Measurements from ENCODE around the gene HLA-DMA. TPM values are rescaled to one million over a fixed set of nuclear protein-coding genes. Genes with fewer than 3 reads are reported as not detected.

Gene HLA-DMA
- total RNA-seq, 2 experiments from 2014 or later: 9.9 to 11.7 TPM

DNA sequence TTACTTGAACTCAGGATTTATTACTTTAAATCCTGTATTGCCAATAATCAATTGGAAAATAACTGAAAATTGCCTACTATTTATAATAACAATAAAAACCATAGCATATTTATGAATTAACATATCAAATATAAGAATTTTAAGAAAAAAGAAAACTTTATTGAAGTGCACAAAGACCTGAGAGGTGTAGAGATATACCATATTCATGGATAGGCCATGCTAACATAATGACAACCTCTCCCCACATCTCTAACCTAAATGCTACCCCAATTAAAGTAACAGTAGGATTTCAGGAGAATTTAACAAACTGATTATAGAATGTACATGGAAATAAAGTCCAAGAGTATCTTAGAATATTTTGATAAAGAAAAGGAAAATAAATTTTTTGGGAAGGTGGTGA is 6.9 kb downstream of the HLA-DMA start:
- CTCF ChIA-PET: no interaction called here
- POLR2A ChIA-PET: no interaction called here

DNA sequence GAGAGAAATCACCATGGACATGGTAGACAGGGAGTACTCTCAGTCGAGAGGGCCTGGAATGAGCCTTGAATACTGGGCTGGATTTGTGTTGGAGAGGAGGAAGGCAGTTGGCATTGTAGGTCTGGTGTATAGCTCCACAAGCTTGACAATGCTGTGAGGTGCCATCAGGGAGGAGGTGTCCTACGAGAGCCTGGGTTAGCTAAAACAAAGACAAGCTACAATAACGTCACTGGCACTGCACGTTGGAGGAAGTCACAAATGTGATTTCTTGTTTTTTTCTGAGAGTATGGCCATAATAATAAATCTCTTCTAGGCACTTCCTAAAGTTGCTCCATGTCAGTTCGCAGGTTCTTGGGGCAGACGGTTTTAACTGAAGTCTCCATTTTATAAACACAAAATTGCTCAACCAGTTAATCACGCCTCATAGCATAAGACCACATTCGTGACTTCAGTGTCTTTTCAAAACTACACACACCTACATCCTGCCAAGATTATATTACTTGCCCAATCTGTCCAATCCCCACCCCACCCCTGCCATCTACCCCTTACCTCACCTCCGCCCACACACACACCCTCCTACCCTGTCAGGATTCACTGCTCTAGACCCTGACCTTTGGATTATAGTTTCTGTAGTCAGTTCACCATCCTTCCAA is 7.7 kb downstream of the HLA-DMA start:
- ChIA-PET POLR2A (no interaction called here), CTCF (interaction anchor here (0.9 to 3.6 kb wide), 2 partner anchors 12 to 39 kb away, joined by 3 to 16 read pairs; no protein-coding TSS in a partner anchor)

DNA sequence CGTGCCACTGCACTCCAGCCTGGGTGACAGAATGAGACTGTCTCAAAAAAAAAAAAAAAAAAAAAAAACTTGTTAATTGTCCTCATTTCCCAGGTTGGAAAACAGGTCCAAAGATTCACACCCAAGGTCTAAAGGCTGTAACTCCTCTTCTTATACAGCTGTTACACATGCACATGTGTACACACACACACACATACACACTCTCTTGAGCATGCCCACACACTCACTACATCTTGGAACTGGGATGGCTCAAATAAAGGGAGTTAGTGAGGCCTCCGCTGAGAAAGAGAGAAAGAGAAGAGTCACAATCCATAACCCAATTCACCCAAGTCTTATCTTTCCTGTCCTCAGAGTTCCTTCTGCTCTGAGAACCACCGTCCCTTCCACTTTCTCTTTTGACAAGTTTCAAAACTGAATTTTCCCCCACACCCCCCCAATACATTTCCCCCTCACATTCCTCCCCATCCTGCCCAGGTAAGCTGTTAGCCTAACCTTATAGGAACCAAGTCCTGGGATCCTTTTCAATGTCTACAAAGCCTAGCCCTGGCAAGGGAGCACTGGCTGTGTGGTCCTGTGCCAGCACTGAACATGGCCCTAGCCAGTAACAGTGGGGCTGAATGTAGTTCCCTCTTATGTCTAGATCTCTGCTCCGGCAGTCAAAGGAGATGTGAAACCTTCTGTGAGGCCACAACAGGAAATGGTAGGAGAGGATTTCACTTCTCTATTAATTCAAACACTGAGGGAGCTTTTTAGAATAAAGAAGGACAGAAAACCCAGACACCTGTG is 8.8 kb downstream of the HLA-DMA start:
- ChIA-PET CTCF (interaction anchor here (0.7 to 3.6 kb wide), 7 partner anchors 9 to 303 kb away, joined by 3 to 16 read pairs (median 10); partner anchors contain the start of gene HLA-DMA), POLR2A (interaction anchor here (0.8 kb wide), 1 partner anchor 28 kb away, joined by 4 read pairs; no protein-coding TSS in a partner anchor)

DNA sequence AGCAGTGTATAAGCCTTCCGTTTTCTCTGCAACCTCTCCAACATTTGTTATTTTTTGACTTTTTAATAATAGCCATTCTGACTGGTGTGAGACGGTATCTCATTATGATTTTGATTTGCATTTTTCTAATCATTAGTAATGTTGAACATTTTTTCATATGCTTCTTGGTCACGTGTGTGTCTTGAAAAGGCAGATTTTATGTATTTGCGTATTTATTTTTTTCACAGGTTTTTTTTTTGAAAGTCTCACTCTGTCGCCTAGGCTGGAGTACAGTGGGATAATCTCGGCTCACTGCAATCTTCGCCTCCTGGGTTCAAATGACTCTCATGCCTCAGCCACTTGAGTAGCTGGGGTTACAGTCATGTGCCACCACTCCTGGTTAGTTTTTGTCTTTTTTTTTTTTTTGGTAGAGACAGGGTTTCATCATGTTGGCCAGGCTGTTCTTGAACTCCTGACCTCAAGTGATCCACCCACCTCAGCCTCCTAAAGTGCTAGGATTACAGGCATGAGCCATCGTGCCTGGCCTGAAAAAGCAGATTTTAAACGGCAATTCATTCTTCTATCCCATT is 10.3 kb downstream of the HLA-DMA start:
- ChIA-PET CTCF (interaction anchor here (0.8 to 3.6 kb wide), 8 partner anchors 9 to 58 kb away, joined by 3 to 16 read pairs (median 8); partner anchors contain the start of gene HLA-DMA), POLR2A (interaction anchor here (0.6 to 2.9 kb wide), 4 partner anchors 29 to 266 kb away, joined by 3 to 22 read pairs (median 4); partner anchors contain the start of gene RING1)

DNA sequence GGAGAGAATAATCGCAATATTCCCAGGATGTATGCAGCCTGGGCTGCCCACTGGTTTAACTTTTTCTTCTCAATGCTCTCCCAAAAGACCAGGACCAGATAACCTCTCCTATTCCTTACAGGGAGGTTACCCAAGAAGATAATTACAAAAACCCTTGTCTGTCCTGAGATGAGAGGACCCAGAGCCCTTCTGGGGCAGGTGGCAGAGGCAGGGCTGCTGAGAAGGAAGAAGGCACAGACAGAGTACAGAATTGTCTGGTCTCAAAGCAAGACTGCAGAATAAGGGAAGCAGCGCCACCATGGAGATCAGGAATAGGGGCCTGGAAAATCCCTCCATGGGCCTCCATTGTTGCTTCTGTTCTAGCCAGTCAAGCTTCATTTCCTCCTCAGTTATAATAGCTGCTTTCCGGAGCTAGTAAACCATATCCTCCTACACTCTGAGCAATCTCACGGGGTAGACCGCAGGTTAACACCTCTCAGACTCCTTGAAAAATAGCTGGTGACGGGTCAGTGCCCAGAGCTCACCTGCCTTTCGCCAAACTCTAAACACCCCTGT is 11.6 kb downstream of the HLA-DMA start:
- ChIA-PET CTCF (interaction anchor here (1.1 to 3.0 kb wide), 6 partner anchors 11 to 47 kb away, joined by 4 to 19 read pairs (median 9); partner anchors contain the start of gene HLA-DMA), POLR2A (interaction anchor here (0.6 to 2.9 kb wide), 5 partner anchors 26 to 47 kb away, joined by 3 to 22 read pairs (median 4); no protein-coding TSS in a partner anchor)

DNA sequence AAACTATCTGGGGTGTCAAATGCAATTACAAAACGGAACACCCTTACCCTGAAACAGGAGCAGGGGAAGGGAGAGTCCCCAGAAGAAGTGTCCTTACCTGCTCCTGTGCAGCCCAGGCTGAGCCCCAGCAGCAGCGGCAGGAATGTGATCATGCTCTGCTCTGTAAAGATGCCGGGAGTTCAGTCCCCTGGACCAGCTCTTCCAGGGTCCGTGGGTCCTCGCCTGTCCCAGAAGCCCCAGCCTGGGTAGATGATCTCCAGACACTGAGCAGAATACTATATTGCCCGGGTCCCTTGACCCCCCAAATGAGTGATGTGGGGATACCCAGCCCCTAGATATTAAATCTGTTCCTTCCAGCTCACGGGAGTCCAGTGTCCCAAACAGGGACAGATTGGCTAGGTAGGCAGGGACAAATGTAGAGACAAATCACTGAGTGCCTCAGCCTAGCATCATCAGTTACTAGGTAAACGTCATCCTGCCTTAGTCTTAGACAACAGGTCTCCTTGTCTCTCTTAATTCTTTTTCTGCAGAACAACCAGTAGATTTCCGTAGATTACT is 12.2 kb downstream of the HLA-DMA start, which contains the start of gene HLA-DMB:
Gene HLA-DMB (minus strand): TSS at position 373 of the 558 bp plus-strand sequence. CDS start 221 bp downstream, at position 152.
- ChIA-PET POLR2A (interaction anchor here (2.9 kb wide), 1 partner anchor 32 kb away, joined by 22 read pairs; no protein-coding TSS in a partner anchor), CTCF (interaction anchor here (1.6 to 3.0 kb wide), 5 partner anchors 12 to 44 kb away, joined by 4 to 19 read pairs (median 12); partner anchors contain the start of gene HLA-DMA)

DNA sequence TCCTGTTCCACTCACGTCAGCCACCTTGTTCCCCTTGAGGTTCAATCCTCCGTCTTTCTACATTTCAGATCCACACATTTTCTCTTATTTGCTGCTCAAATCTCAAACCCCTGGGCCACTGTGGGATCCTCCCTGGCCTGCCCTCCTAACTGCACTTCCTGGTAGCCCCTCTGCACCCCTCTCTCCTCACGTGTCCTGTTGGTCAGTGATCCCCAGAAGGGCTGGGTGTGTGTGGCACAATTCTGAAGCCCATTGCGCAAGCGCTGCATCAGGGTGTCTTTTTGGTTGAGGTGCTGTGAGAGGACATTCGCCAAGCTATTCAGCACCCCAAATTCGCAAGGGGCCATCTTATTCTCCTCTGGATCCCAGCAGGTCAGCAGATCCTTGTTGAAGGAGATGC is 14.4 kb downstream of the HLA-DMA start:
- CTCF ChIA-PET: interaction anchor here (0.6 to 2.6 kb wide), 4 partner anchors 34 to 513 kb away, joined by 3 to 14 read pairs (median 3); no protein-coding TSS in a partner anchor
- POLR2A ChIA-PET: interaction anchor here (0.7 kb wide), 1 partner anchor 33 kb away, joined by 3 read pairs; no protein-coding TSS in a partner anchor

DNA sequence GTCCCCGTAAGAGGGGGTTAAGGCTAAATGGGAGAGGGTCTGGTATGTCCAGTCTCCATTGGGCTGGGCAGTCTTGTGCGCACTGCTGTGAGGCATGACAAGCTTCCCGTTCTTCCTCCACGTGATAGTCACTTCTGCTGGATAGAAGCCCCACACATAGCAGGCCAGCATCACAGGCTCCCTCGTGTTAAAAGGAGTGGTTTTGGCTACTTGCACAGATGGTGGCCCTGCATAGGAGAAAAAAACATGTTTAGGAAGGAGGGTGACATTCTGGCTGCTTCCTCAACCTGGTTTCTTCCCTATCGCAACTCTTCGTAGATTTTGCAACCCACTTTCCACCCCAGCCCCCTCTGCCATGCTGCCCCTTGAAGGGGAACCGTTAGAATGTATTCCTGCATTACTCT is 15.7 kb downstream of the HLA-DMA start:
- CTCF ChIA-PET: interaction anchor here (0.9 to 1.7 kb wide), 2 partner anchors 16 to 35 kb away, joined by 3 read pairs; partner anchors contain the start of gene HLA-DMA
- POLR2A ChIA-PET: no interaction called here

DNA sequence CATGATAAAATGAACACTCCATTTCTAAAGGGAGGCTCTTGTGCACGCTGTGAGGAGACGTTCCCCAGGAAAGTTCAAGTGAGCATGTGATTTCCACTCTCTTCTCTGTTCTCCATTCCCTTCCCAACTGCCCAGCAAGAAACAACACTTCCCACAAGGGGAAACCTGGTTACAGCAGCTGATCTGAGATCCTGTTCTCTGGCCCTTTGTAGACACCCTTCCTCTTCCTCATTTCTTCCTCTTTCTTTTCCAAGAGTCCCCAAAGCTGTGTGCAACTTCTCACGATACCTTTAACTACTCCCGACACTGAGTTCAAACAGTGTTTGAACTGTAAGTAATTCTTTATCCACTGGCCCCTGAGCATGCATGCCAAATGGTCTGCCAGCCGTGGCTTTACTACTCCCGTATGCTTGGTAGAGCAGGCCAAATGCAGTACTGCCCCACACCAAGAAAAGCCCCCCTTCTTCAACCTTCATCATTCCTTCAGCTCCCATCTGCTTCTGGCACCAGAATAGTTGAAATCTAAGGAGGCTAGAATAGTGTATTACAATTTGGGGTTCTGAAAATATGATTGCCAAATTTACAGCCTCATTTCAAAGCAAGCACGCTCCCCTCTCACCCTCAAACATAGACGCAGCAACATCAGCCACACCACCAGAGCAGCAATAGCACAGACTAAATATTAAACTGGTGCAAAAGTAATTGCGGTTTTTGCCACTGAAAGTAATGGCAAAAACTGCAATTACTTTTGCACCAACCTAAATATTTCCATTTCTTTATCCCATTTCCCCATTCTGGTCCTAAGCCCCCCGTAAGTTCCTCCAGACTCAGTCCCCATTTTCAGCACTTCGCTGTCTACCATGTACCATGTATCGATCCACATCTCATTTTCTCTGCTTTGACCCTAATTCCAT is 16.4 kb downstream of the HLA-DMA start:
- ChIA-PET POLR2A (no interaction called here), CTCF (interaction anchor here (1.4 to 6.6 kb wide), 2 partner anchors 46 to 50 kb away, joined by 5 to 90 read pairs; no protein-coding TSS in a partner anchor)

DNA sequence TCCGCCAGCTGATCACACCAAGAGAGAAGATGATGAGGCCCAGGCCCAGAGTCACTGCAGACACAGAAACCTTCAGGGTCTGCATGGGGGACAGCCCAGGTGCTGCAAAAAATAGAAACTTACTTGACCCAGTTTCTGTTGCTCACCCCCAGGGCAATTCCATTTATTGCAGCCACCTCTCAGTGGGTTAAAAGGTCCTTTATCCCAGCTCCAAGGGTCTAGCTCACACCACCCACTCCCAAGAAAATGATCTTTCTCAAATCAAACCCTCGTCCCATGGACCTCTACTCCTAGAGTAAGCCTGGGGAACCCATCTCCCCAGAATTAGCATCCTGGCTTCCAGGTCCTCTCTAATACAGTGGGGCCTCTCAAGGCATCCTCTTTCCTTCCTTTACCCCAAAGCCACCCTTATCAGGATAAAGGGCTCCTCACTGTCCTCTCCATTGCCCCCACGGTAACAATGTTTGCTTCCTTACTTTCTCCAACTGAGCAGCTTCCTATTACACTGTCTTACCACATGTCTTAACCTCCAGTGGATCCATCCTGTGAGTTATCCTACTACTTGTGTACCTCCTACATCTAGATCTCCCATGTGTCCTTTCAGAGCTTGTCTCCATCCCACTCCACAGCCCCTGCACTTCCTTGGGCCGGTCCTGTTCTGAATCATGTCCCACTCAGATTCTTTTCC is 17.2 kb downstream of the HLA-DMA start:
- POLR2A ChIA-PET: no interaction called here
- CTCF ChIA-PET: interaction anchor here (1.4 to 6.6 kb wide), 2 partner anchors 47 to 50 kb away, joined by 5 to 90 read pairs; no protein-coding TSS in a partner anchor

DNA sequence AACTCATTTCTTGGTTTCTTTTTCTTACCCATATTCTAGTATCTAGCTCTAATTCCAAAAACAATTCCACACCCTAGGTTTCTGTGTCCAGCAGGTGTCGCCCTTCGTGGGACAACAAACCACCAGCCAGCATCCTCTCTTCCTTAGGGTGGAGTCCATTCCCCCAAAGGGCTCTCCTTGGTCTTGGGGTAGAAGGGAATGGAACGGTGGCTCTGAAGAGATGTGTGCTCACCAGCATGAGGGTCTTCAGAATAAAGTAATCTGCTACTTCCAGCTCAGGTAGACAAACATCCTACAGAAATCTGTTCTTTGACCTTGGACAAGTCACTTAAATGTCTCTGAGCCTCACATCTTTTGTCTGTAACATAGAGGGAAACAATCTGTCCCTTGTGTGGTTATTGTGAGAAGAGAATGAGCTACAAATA is 19.2 kb downstream of the HLA-DMA start:
- CTCF ChIA-PET: interaction anchor here (0.6 to 6.6 kb wide), 20 partner anchors 8 to 55 kb away, joined by 3 to 90 read pairs (median 6); partner anchors contain the start of genes BRD2 and HLA-DMA
- POLR2A ChIA-PET: interaction anchor here (1.4 to 1.6 kb wide), 2 partner anchors 38 to 51 kb away, joined by 6 to 7 read pairs; no protein-coding TSS in a partner anchor

DNA sequence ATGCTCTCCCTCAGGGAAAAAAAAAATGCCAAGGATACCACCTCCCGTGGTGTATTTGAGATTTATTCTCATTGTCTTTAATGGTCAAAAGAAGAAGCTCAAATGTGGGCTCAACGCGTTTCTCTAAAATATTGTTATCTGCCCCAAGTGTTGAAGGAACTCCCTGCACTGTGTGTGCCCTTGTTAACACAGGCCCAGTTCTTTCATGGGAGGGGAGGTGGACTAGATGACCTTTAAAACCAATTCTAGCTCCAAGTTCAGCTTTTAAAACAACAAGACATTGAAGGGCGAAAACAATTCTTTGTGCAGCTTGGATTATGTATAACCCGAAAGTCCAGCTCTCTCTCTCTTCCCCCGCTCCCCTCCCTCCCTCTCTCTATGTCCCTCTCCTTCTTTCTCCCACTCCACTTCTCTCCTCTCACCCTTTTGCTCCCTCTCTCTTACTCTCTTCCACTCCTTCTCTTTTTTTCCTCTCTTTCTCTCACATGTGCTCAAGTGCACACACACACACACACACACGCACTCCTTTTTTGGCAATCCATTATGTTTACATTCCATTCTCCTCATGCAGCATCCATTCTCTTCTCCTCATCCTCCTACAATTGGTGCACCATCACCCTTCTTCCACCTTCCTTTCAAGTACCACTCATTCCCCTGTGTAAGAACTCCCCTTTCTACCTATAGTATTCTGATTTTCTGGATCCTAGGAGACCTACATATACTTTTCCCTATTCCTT is 20.6 kb downstream of the HLA-DMA start:
- ChIA-PET CTCF (interaction anchor here (1.2 to 6.6 kb wide), 9 partner anchors 10 to 164 kb away, joined by 3 to 90 read pairs (median 8); partner anchors contain the start of gene HLA-DMA), POLR2A (no interaction called here)

DNA sequence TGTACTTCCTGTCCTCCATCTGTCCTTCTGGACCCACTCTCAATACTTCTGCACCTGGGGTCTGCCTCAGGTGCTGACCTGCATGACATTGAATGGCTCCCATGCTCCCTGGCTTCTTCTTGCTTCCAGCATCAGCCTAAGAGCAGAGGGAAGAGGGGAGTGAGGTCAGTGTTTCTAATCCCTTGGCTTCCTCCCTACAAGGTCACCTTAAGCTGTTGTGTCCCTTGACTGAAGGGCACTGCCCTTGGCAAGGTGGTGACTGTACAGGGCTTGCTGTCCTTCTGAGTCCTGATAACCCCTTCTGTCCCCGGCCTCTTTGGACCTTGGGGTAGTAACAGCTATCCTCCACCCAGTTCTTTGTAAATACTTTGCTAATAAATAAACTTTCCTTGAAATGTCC is 21.7 kb downstream of the HLA-DMA start:
- ChIA-PET CTCF (interaction anchor here (1.2 to 6.6 kb wide), 3 partner anchors 23 to 166 kb away, joined by 3 to 90 read pairs (median 3); no protein-coding TSS in a partner anchor), POLR2A (no interaction called here)

DNA sequence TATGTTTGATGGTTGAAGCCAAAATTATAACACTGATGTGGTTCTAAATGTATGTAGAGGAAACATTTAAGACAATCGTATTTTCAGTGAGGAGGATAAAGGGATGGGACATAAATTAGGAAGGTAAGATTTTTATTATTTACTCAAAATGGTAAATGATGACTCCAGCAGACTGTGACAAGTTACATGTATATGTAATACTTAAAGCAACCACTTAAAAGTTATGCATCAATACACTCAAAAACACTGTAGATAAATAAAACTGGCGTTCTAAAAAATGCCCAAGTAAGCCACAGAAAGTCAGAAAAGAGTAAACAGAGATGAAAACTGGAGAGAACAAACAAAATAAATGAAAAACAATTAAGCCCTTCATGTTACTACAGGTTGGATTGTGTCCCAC is 30.8 kb downstream of the HLA-DMA start:
- ChIA-PET CTCF (interaction anchor here (1.6 kb wide), 1 partner anchor 11 kb away, joined by 3 read pairs; no protein-coding TSS in a partner anchor), POLR2A (no interaction called here)

DNA sequence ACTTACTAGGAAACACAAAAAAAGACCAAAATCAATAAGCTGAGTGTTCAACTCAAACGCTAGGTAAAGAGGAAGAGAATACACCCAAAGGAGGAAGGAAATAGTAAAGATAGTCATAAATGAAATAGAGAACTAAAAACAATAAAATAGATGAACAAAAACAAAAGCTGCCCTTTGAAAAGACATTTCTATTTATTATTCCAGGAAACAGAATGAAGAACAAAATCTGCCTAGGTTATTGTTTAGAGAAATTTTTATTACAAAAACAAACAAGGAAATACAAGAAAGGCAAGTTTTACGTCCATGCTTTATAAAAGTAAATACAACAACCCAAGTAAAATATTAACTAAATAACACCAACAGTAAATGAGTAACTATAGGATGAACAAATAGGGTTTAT is 32.2 kb downstream of the HLA-DMA start:
- POLR2A ChIA-PET: no interaction called here
- CTCF ChIA-PET: no interaction called here

DNA sequence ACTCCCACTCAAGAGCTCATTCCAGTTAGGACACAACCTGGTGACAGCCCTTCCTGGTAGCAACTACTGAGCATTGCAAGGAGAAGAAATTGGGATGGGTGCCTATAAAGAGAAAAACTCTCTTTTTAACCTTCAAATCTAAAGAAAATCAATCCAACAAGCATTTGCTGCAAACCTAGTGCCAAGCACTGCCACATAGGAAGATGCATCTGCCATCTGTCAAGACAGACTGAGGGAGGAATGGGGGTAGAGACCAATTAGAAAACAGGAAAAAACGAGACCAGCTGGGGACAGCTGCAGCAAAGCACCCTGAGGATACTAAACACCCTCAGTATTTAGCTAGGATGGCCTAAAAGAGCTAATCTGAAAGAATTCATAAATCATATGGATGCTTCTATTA is 39.9 kb downstream of the HLA-DMA start:
- POLR2A ChIA-PET: no interaction called here
- CTCF ChIA-PET: interaction anchor here (1.4 to 1.8 kb wide), 3 partner anchors 20 to 71 kb away, joined by 4 to 8 read pairs (median 5); no protein-coding TSS in a partner anchor
